Stimulated activated CD8-positive, alpha-beta memory T cell treated with anti-CD3 and anti-CD28 coated beads, Interleukin-7, amount 100 ng/mL, for 1 hour (primary cell): ENCODE measurements around the gene CFHR1.

ENCODE experiments used
- DNase-seq, 2 donors: peaks; one replicate each; pipeline ENCODE4 v3.0.0-alpha.2; 2020; ENCODE audit warnings: low read depth in 2 of 2

The CFHR1 gene

DNA sequence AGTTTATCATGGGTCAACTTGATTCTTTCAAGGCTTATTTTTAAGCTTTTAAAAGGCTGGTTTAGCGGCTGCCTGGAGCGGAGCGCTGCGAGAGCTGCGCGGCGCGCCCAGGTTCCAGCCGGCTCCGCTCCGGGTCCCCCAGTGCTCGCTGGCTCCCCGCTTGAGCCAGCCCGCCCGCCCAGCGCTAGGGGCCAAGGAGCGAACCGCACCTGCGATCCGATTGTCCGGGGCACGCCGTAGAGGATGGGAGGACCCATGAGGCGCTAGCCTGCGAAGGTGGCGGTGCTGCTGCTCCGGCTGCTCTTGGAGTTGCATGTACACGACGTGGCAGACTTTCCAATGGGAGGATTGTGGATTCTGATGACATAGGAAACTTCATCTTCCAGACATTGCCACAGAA lies 58.4 kb downstream of the CFHR1 start:
- DNase-seq = no peak
